ENCODE measurements around the gene CCDC107.

- TF ChIP-seq FOSL1 (CRISPR knock-in tag; IDR thresholded peaks at IDR 0.05; ENCODE audit: borderline replicate concordance): no peak
- TF ChIP-seq TSC22D2 (CRISPR knock-in tag; IDR thresholded peaks at IDR 0.05; ENCODE audit: borderline replicate concordance): no peak
- TF ChIP-seq ZNF678 (CRISPR knock-in tag; IDR thresholded peaks at IDR 0.05): no peak
- TF ChIP-seq ZSCAN12 (CRISPR knock-in tag; IDR thresholded peaks at IDR 0.05): no peak
- TF ChIP-seq ZNF24 (IDR thresholded peaks at IDR 0.05): no peak
- no peak for TF ChIP-seq RFX3 (CRISPR knock-in tag; IDR thresholded peaks at IDR 0.05)
- no peak for TF ChIP-seq ZBTB8A (CRISPR knock-in tag; IDR thresholded peaks at IDR 0.05; ENCODE audit: borderline replicate concordance, low read depth)
- TF ChIP-seq ZFX (CRISPR knock-in tag; IDR thresholded peaks at IDR 0.05; ENCODE audit: low read depth): no peak
- TF ChIP-seq MAFK (conservative IDR thresholded peaks at IDR 0.05 in 1 of 2, IDR thresholded peaks at IDR 0.05 in 1 of 2; ENCODE audit: low read length in 2 of 2): no peak
These were observed 15.0 kb upstream of the CCDC107 start for GRCh38 chr9:35643046-35643445.
